Kidney (tissue), 14 donors: Measurements from ENCODE around the gene PGPEP1. TPM values are rescaled to one million over a fixed set of nuclear protein-coding genes. Genes with fewer than 3 reads are reported as not detected.

Source experiments
- DNase-seq, 5 donors: peaks; one replicate each; pipeline ENCODE4 v3.0.0-alpha.2; 2013 to 2020
- FAIRE-seq: peaks from 2 replicates; lab custom pipeline; 2012; peaks lifted over from hg19 to GRCh38; lab: Jason Lieb, UNC
- H3K27ac ChIP-seq, 2 donors: one replicate each; pipeline ENCODE4 v1.7.0; 2013; ENCODE audit warnings: low read depth in 2 of 2, low read length in 2 of 2, inconsistent platforms in 1 of 2
- H3K27me3 ChIP-seq: one replicate; pipeline ENCODE4 v1.7.1; 2013; ENCODE audit warnings: low read length, inconsistent platforms; ENCODE audit not compliant: control insufficient read depth, insufficient read depth
- H3K36me3 ChIP-seq, 3 donors: one replicate each; pipeline versions ENCODE4 v1.7.0 to v1.7.1; 2013; ENCODE audit warnings: low read length in 3 of 3, control low read depth in 1 of 3, inconsistent platforms in 1 of 3; ENCODE audit not compliant: insufficient read depth in 3 of 3, control insufficient read depth in 2 of 3
- H3K4me1 ChIP-seq, 3 donors: one replicate each; pipeline versions ENCODE4 v1.7.0 to v1.7.1; 2013; ENCODE audit warnings: low read length in 3 of 3, inconsistent platforms in 1 of 3, low read depth in 1 of 3; ENCODE audit not compliant: control insufficient read depth in 2 of 3, insufficient read depth in 2 of 3
- H3K4me3 ChIP-seq, 3 donors: one replicate each; pipeline versions ENCODE4 v1.7.0 to v1.8.1; 2013; ENCODE audit warnings: low read length in 3 of 3, control low read depth in 1 of 3, inconsistent platforms in 1 of 3
- H3K9ac ChIP-seq, 3 donors: one replicate each; pipeline versions ENCODE4 v1.7.0 to v1.7.1; 2013; ENCODE audit warnings: low read length in 3 of 3, control low read depth in 1 of 3, inconsistent platforms in 1 of 3
- H3K9me3 ChIP-seq, 3 donors: one replicate each; pipeline versions ENCODE4 v1.7.0 to v1.7.1; 2013; ENCODE audit warnings: low read length in 3 of 3, control low read depth in 1 of 3, inconsistent platforms in 1 of 3; ENCODE audit not compliant: control insufficient read depth in 2 of 3, insufficient read depth in 1 of 3
- CTCF ChIP-seq: IDR thresholded peaks from 3 replicates; pipeline ENCODE4 v1.5.1; 2012; ENCODE audit warnings: mild to moderate bottlenecking, moderate library complexity, borderline replicate concordance; ENCODE audit not compliant: insufficient read depth; ENCODE audit errors: extremely low read depth
- intact Hi-C: fragments of 100-400 bp; cut with DNase I; formaldehyde crosslinking; loops from one replicate; pipeline ENCODE4 v1.11.1; 2022
- polyA plus RNA-seq: library from polyadenylated mRNA; stranded (reverse); fragments of 350-450 nt; fragmentation: Illumina TruSeq; extraction: RNeasy Lipid Tissue Mini Kit (QIAGEN cat#74804); gene quantifications from one replicate; pipeline ENCODE4 v1.2.3, GENCODE V29; 2014; ENCODE audit warnings: low read depth, low replicate concordance; ENCODE audit not compliant: insufficient read depth
- total RNA-seq: library from RNA; stranded (reverse); fragmentation: NEBNext Ultra II Directional; extraction: Animal tissue kit (Norgen Biotek cat#: 25700); gene quantifications from one replicate; pipeline ENCODE4 v1.2.1, GENCODE V29; 2021
- donor health status: control.
- donor health status: control.
- donor health status: control.
- donor health status: control.
- donor health status: control.
- donor health status: DM: yes; HTN: yes; CAD: no.
- donor health status: Normal renal cell carcinoma (clear cell type).

PGPEP1 gene
- total and polyA plus RNA-seq, 2 donors from 2014 or later, result 54.5 to 76.1 TPM

GRCh38 chr19:18406749-18407148 lies 66.4 kb downstream of the PGPEP1 start:
- no peaks in the 10 kb centered on the region for H3K36me3 ChIP-seq
- no peak overlapping the region for H3K4me3 ChIP-seq
- FAIRE-seq (no peak), DNase-seq (no peak)
- no peaks in the 10 kb centered on the region for H3K9me3 ChIP-seq
- H3K9ac ChIP-seq, result no peak overlapping the region
- H3K27me3 ChIP-seq, result no peaks in the 10 kb centered on the region
- H3K27ac ChIP-seq, result no peak overlapping the region
- peaks cover 0 to 9% (median 0%) of the 10 kb centered on the region in 3 donors for H3K4me1 ChIP-seq
- intact Hi-C loops, result loop anchor here (10.0 kb wide), 2 partner anchors 62 to 132 kb away; partner anchors contain the start of genes IQCN and PGPEP1
- TF ChIP-seq CTCF, result no peak

DNA sequence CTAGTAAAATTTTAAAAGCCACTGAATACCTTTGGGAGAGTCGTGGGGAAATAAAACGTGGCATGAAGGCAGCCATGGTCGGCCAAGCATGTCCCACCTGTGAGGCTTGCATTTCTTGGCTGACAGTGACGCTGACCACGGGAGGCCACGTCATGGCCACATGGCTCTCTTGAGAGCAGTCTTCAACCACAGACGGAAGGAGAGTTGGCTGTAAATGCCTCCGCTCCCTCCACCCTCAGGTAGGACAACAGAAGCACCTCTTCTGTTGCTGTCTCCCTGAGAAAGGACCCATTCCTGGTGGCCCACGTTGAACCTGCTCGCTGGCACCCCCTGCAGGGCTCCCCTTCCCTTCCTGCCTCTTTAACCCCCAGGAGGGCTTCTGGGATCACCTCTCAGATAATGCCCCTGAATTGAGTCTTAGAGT lies 67.7 kb downstream of the PGPEP1 start:
- no peak for TF ChIP-seq CTCF
- peaks cover 0 to 3% (median 0%) of the 10 kb centered on the region in 3 donors for H3K4me1 ChIP-seq
- peak overlapping the region in 1 of 3 donors; percentile 32 for H3K9ac ChIP-seq
- H3K27me3 ChIP-seq, result no peaks in the 10 kb centered on the region
- peak overlapping the region; percentile 45 to 85 for H3K27ac ChIP-seq
- FAIRE-seq, result no peak
- no peaks in the 10 kb centered on the region for H3K9me3 ChIP-seq
- intact Hi-C loops, result loop anchor here (10.0 kb wide), 2 partner anchors 63 to 133 kb away; partner anchors contain the start of genes IQCN and PGPEP1
- H3K4me3 ChIP-seq, result no peak overlapping the region
- DNase-seq, result peak in 4 of 5 donors; percentile 60 to 85 (median 64)
- H3K36me3 ChIP-seq, result no peaks in the 10 kb centered on the region

DNA sequence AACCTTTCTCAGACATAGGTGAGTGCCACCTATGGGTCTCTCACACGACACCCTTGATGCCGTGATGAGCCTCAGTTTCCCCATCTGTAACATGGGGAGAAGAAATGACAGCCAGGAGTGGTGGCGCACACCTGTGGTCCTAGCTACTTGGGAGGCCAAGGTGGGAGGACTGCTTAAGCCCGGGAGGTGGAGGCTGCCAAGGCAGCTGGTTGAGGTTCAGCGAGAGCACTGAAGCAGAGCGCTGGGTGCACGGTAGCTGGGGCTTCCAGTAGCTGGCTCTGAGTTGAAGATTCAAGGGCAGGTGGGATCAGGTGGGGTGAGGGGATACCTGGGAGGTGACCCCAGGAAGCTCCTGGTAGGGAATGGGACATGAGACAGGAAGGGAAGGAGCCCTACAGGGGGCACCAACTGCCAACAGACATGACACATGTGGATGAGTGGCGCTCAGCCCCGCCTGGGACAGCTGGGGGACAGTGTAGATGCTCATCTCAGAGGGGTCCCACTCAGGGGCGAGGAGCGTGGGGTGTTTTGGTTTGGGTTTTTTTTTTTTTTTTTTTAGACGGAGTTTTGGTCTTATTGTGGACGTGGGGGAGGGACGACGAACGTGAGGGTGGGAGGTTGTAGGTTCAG lies 72.3 kb downstream of the PGPEP1 start:
- Histone ChIP-seq H3K27ac (no peak overlapping the region), H3K4me3 (no peak overlapping the region), H3K4me1 (peaks cover 0 to 23% (median 3%) of the 10 kb centered on the region in 3 donors), H3K9ac (no peak overlapping the region), H3K27me3 (no peaks in the 10 kb centered on the region), H3K36me3 (no peaks in the 10 kb centered on the region), H3K9me3 (no peaks in the 10 kb centered on the region)
- DNase-seq (peak in 2 of 5 donors; percentile 60 to 74), FAIRE-seq (no peak)
- TF ChIP-seq CTCF, result no peak
- intact Hi-C loops, result no loop called here
